ENCODE data around the gene SLC19A2. TPM values are rescaled to one million over a fixed set of nuclear protein-coding genes. Genes with fewer than 3 reads are reported as not detected.

SLC19A2 gene
- total RNA-seq, 4 donors from 2014 or later = 2.8 to 20.2 (median 14.9) TPM

- DNase-seq = peak; percentile 77
- Histone ChIP-seq H3K27me3 (no peaks in the 10 kb centered on the region), H3K27ac (peak overlapping the region; percentile 58 to 83 (median 72)), H3K9me3 (no peaks in the 10 kb centered on the region), H3K4me3 (peak overlapping the region in 1 of 4 donors; percentile 22), H3K36me3 (no peaks in the 10 kb centered on the region), H3K4me1 (peaks cover 0 to 32% (median 11%) of the 10 kb centered on the region in 4 donors)
- WGBS, 2 donors (ENCODE audit: low coverage in 1 of 2) = 26 to 46% methylated on average over 3 of the region's 3 CpGs
- in situ Hi-C loops (cut with MboI; ENCODE audit: low pct_ligation_motif_present in 1 of 4, low pct_unique_long_range_greater_than_20kb in 1 of 4, low sequenced_read_pairs in 3 of 4) = loop anchor here in 1 of 4 donors (25.0 kb wide), 1 partner anchor 142 kb away; no protein-coding TSS in a partner anchor
- TF ChIP-seq POLR2AphosphoS5 (IDR thresholded peaks at IDR 0.05) (peak in 2 of 3 donors; percentile 40 to 54), POLR2A (IDR thresholded peaks at IDR 0.05) (no peak), EP300 (IDR thresholded peaks at IDR 0.05; ENCODE audit: low read depth) (peak; percentile 52)
- intact Hi-C loops (cut with DNase I; ENCODE audit: low total_unique reads) = no loop called here
These were observed 43.4 kb upstream of the SLC19A2 start for GRCh38 chr1:169529068-169529642.

DNA sequence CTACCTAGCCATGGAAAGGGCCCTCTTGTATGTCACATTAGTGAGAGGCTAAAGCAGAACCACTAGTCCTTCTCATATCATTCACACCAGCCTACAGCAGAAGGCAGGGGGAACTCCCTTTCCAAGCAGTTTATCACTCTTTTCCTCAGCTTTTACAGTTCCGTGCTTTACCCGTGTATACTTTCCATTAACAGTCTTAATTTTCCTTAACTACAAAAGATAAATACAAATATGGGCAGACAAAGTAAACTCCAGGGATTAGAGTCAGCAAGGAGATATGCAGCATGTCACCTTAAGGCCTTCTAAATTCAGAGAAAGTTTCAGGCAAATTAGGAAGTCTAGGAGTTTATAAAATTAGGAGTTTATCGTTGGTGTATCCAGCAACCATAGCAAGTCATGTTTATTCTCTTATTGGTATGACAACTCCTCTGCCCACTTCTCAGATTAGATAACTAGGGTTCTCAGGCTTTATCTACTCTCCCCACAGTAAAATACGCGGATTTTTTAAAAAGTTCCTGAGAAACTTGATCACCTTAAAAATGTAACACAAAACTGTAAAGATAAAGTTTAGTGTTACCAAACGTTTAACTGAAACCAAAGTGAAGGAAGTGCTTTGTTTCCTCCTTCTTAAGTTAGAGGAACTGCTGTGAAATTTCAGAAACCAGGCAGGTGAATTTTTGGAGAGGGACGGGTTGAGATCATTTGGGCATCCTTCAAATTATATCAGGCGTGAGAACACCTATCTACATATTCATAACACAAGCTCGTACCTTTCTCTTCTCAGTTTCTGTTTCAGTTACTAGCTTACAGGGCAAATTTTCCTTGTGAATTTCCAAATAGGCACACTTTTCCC is 42.7 kb upstream of the SLC19A2 start:
- H3K27me3 ChIP-seq = no peaks in the 10 kb centered on the region
- DNase-seq = no peak
- in situ Hi-C loops (cut with MboI; ENCODE audit: low pct_ligation_motif_present in 1 of 4, low pct_unique_long_range_greater_than_20kb in 1 of 4, low sequenced_read_pairs in 3 of 4) = loop anchor here in 1 of 4 donors (25.0 kb wide), 1 partner anchor 141 kb away; no protein-coding TSS in a partner anchor

DNA sequence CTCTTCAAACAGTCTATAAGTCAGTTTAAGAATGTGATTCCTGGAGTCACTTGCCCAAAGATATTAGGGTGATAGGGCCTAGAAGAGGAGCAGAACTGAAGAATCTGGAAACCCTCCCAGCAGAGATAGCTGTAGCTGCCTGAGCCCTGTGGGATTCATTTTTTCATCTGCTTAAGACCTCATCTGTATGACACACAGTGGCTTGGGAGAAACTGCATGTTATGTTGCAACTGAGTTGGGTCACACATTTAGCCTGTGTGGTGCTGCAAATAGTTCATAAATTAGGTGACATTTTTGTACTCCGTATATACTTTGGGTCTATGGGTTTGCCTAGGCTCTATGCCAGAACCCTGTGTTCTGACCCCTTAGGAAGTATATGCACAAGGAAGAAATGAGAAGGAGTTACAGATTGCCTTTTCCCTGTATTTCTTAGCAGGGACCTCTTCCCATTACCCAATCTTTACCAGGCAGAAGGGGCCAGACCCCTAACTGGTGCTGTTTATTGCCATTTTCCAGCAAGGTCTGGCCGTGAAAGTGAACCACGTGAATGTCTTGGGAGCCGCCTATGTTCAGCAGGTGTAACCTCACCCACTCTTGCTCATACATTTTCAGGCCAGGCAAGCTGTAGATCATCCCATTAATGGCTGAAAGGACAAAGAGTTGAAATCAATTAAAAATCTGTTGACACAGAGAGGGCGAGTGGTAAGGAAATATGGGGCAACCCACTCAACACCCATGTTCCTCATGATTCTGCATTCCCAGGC is 41.9 kb upstream of the SLC19A2 start:
- intact Hi-C loops (cut with DNase I; ENCODE audit: low total_unique reads) (no loop called here), in situ Hi-C loops (cut with MboI; ENCODE audit: low pct_ligation_motif_present in 1 of 4, low pct_unique_long_range_greater_than_20kb in 1 of 4, low sequenced_read_pairs in 3 of 4) (loop anchor here in 1 of 4 donors (25.0 kb wide), 1 partner anchor 140 kb away; no protein-coding TSS in a partner anchor)
- Histone ChIP-seq H3K4me1 (peaks cover 0 to 32% (median 11%) of the 10 kb centered on the region in 4 donors), H3K27me3 (no peaks in the 10 kb centered on the region), H3K9me3 (no peaks in the 10 kb centered on the region), H3K36me3 (no peaks in the 10 kb centered on the region), H3K27ac (peak overlapping the region; percentile 58 to 83 (median 72)), H3K4me3 (no peak overlapping the region)
- no peak for DNase-seq
- WGBS, 2 donors (ENCODE audit: low coverage in 1 of 2) = 29 to 72% methylated on average over 1 to 5 of the region's 5 CpGs
- TF ChIP-seq CTCF (IDR thresholded peaks at IDR 0.05) = peak in 1 of 5 experiments; percentile 30
- no peak for TF ChIP-seq EP300 (IDR thresholded peaks at IDR 0.05; ENCODE audit: low read depth)
- no peak for TF ChIP-seq POLR2AphosphoS5 (IDR thresholded peaks at IDR 0.05)
- no peak for TF ChIP-seq POLR2A (IDR thresholded peaks at IDR 0.05)

More for the DNA sequence above, 42.7 kb upstream of the SLC19A2 start:
- Histone ChIP-seq H3K4me3 (peak overlapping the region in 1 of 4 donors; percentile 22), H3K27ac (peak overlapping the region; percentile 58 to 83 (median 72)), H3K9me3 (no peaks in the 10 kb centered on the region), H3K36me3 (no peaks in the 10 kb centered on the region), H3K4me1 (peaks cover 0 to 32% (median 11%) of the 10 kb centered on the region in 4 donors)
- TF ChIP-seq POLR2A (IDR thresholded peaks at IDR 0.05) (no peak), EP300 (IDR thresholded peaks at IDR 0.05; ENCODE audit: low read depth) (no peak), POLR2AphosphoS5 (IDR thresholded peaks at IDR 0.05) (no peak), CTCF (IDR thresholded peaks at IDR 0.05) (no peak)
- WGBS, 2 donors (ENCODE audit: low coverage in 1 of 2) = 39 to 40% methylated on average over 9 of the region's 9 CpGs
- intact Hi-C loops (cut with DNase I; ENCODE audit: low total_unique reads) = no loop called here

GRCh38 chr1:169527001-169527400 is 41.3 kb upstream of the SLC19A2 start:
- H3K36me3 ChIP-seq = no peaks in the 10 kb centered on the region
- H3K27me3 ChIP-seq = no peaks in the 10 kb centered on the region
- in situ Hi-C loops (cut with MboI; ENCODE audit: low pct_ligation_motif_present in 1 of 4, low pct_unique_long_range_greater_than_20kb in 1 of 4, low sequenced_read_pairs in 3 of 4) = loop anchor here in 1 of 4 donors (25.0 kb wide), 1 partner anchor 140 kb away; no protein-coding TSS in a partner anchor
- WGBS, 2 donors (ENCODE audit: low coverage in 1 of 2) = 81 to 92% methylated on average over 3 of the region's 3 CpGs
- DNase-seq = no peak
- H3K9me3 ChIP-seq = no peaks in the 10 kb centered on the region
- peak overlapping the region in 1 of 4 donors; percentile 83 for H3K27ac ChIP-seq
- no peak overlapping the region for H3K4me3 ChIP-seq
- H3K4me1 ChIP-seq = peaks cover 0 to 32% (median 11%) of the 10 kb centered on the region in 4 donors
- TF ChIP-seq POLR2A (IDR thresholded peaks at IDR 0.05) (no peak), POLR2AphosphoS5 (IDR thresholded peaks at IDR 0.05) (no peak), CTCF (IDR thresholded peaks at IDR 0.05) (no peak), EP300 (IDR thresholded peaks at IDR 0.05; ENCODE audit: low read depth) (no peak)
- intact Hi-C loops (cut with DNase I; ENCODE audit: low total_unique reads) = no loop called here
